GM23338 (cell line): ENCODE measurements around the gene ZFAND6. TPM values are rescaled to one million over a fixed set of nuclear protein-coding genes. Genes with fewer than 3 reads are reported as not detected.

Source experiments
- ATAC-seq: fragments of 200-7000 bp; cut with Tn5 transposase; 3 replicates; pipeline ENCODE4 v1.9.1; 2020
- DNase-seq: peaks from one replicate; pipeline ENCODE4 v3.0.0-alpha.2; 2015; ENCODE audit warnings: low spot score
- H2AFZ ChIP-seq: fragments of 200-600 bp; sonication (generic); 2 replicates; pipeline ENCODE4 v1.8.0; 2016; ENCODE audit warnings: antibody characterized with exemption, mild to moderate bottlenecking, moderate library complexity
- H3F3A ChIP-seq: fragments of 200-600 bp; sonication (generic); replicated peaks from 2 replicates; pipeline ENCODE4 v1.8.0; 2017; ENCODE audit warnings: antibody characterized with exemption, mixed run types, low read depth
- H3K27ac ChIP-seq: fragments of 200-600 bp; sonication (generic); 2 replicates; pipeline ENCODE4 v1.6.1; 2016; ENCODE audit warnings: low read depth
- H3K27me3 ChIP-seq: fragments of 200-600 bp; sonication (generic); 2 replicates; pipeline ENCODE4 v1.8.0; 2016; ENCODE audit warnings: mild to moderate bottlenecking, mixed run types, moderate library complexity; ENCODE audit not compliant: insufficient read depth
- H3K36me3 ChIP-seq: fragments of 200-600 bp; sonication (generic); 2 replicates; pipeline ENCODE4 v1.8.0; 2016; ENCODE audit warnings: mild to moderate bottlenecking; ENCODE audit not compliant: insufficient read depth
- H3K4me1 ChIP-seq: fragments of 200-600 bp; sonication (generic); 2 replicates; pipeline ENCODE4 v1.8.0; 2016; ENCODE audit warnings: mild to moderate bottlenecking, moderate library complexity; ENCODE audit not compliant: insufficient read depth
- H3K4me2 ChIP-seq: fragments of 200-600 bp; sonication (generic); 2 replicates; pipeline ENCODE4 v1.7.1; 2017; ENCODE audit warnings: mixed run types
- H3K4me3 ChIP-seq: fragments of 200-600 bp; sonication (generic); 2 replicates; pipeline ENCODE4 v1.6.1; 2016; ENCODE audit warnings: mixed run types
- H3K79me2 ChIP-seq: fragments of 200-600 bp; sonication (generic); replicated peaks from 2 replicates; pipeline ENCODE4 v1.8.0; 2017; ENCODE audit warnings: mild to moderate bottlenecking; ENCODE audit not compliant: insufficient read depth
- H3K9me2 ChIP-seq: fragments of 200-600 bp; sonication (generic); 2 replicates; pipeline ENCODE4 v1.8.0; 2017; ENCODE audit not compliant: insufficient read depth
- H4K20me1 ChIP-seq: fragments of 200-600 bp; sonication (generic); replicated peaks from 2 replicates; pipeline ENCODE4 v1.8.0; 2017; ENCODE audit warnings: mild to moderate bottlenecking; ENCODE audit not compliant: insufficient read depth
- H3K27ac Mint-ChIP-seq: 2 replicates; pipeline ENCODE4 v1.8.0; 2020; ENCODE audit warnings: inconsistent platforms, mild to moderate bottlenecking, moderate library complexity, mixed read lengths
- H3K27me3 Mint-ChIP-seq: 3 replicates; pipeline ENCODE4 v1.8.0; 2022; ENCODE audit warnings: low read depth, mild to moderate bottlenecking, moderate library complexity, mixed read lengths, inconsistent platforms; ENCODE audit not compliant: insufficient read depth, poor library complexity
- H3K36me3 Mint-ChIP-seq: 3 replicates; pipeline ENCODE4 v1.8.0; 2021; ENCODE audit warnings: low read depth, mild to moderate bottlenecking, inconsistent platforms, moderate library complexity, mixed read lengths
- H3K4me1 Mint-ChIP-seq: 3 replicates; pipeline ENCODE4 v1.8.0; 2020; ENCODE audit warnings: mild to moderate bottlenecking, inconsistent platforms, mixed read lengths
- H3K4me3 Mint-ChIP-seq: 3 replicates; pipeline ENCODE4 v1.8.0; 2021; ENCODE audit warnings: moderate library complexity, mild to moderate bottlenecking, inconsistent platforms, mixed read lengths
- H3K9me3 Mint-ChIP-seq: 3 replicates; pipeline ENCODE4 v1.8.0; 2020; ENCODE audit warnings: moderate library complexity, mild to moderate bottlenecking, inconsistent platforms, mixed read lengths
- CREB1 ChIP-seq: fragments of 250-450 bp; sonication (Bioruptor Pico); IDR thresholded peaks from 2 replicates; pipeline ENCODE4 v1.5.0; 2020; ENCODE audit warnings: low read depth, mild to moderate bottlenecking, moderate library complexity
- EZH2 ChIP-seq: fragments of 200-600 bp; sonication (generic); IDR thresholded peaks from one replicate; pipeline ENCODE4 v1.8.0; 2017; ENCODE audit warnings: antibody characterized with exemption, mild to moderate bottlenecking, low read depth; ENCODE audit not compliant: unreplicated experiment
- EZH2phosphoT487 ChIP-seq: fragments of 200-600 bp; sonication (generic); IDR thresholded peaks from one replicate; pipeline ENCODE4 v1.8.1; 2018; ENCODE audit warnings: antibody characterized with exemption; ENCODE audit not compliant: unreplicated experiment
- JUNB ChIP-seq: IDR thresholded peaks from one replicate; pipeline ENCODE4 v1.6.1; 2016; ENCODE audit warnings: antibody characterized with exemption; ENCODE audit not compliant: unreplicated experiment
- NANOG ChIP-seq: IDR thresholded peaks from 2 replicates; pipeline ENCODE4 v1.6.1; 2016; ENCODE audit warnings: antibody characterized with exemption, borderline replicate concordance
- POLR2AphosphoS5 ChIP-seq: IDR thresholded peaks from 2 replicates; pipeline ENCODE4 v1.6.1; 2016; ENCODE audit warnings: antibody characterized with exemption, low read depth
- REST ChIP-seq: IDR thresholded peaks from one replicate; pipeline ENCODE4 v1.6.1; 2018; ENCODE audit warnings: antibody characterized with exemption; ENCODE audit not compliant: unreplicated experiment
- ZNF114 ChIP-seq: fragments of 250-450 bp; sonication (Bioruptor Pico); IDR thresholded peaks from 2 replicates; pipeline ENCODE4 v1.5.0; 2020; ENCODE audit warnings: mild to moderate bottlenecking, moderate library complexity
- ZNF331 ChIP-seq: fragments of 250-450 bp; sonication (Bioruptor Pico); IDR thresholded peaks from 2 replicates; pipeline ENCODE4 v1.5.0; 2020; ENCODE audit warnings: low read depth, mild to moderate bottlenecking, moderate library complexity
- polyA plus RNA-seq: library from polyadenylated mRNA; unstranded; fragments of >200 nt; fragmentation: Nextera tagmentation; extraction: Ambion mirVana; gene quantifications from 2 replicates; pipeline ENCODE4 v1.2.1, GENCODE V29; 2016
- total RNA-seq: library from RNA; depleted of rRNA; stranded (reverse); fragments of >200 nt; shearing (Covaris generic); gene quantifications from 2 replicates; pipeline ENCODE4 v1.2.3, GENCODE V29; 2014
- TF ChIP-seq, protein P1 (sequence below), 2 experiments: fragments of 200-600 bp in 1 of 2; sonication (generic) in 1 of 2; conservative IDR thresholded peaks; 2 replicates each; pipeline versions ENCODE4 v1.5.1 to v1.6.1; 2016 to 2017; ENCODE audit warnings: antibody characterized with exemption in 2 of 2, low read depth in 2 of 2, mild to moderate bottlenecking in 2 of 2, moderate library complexity in 1 of 2
- TF ChIP-seq, protein P2 (sequence below): fragments of 250-450 bp; sonication (Bioruptor Pico); IDR thresholded peaks from 2 replicates; pipeline ENCODE4 v1.5.0; 2020; ENCODE audit warnings: mild to moderate bottlenecking, moderate library complexity

ZFAND6 gene
- total and polyA plus RNA-seq, 2 experiments from 2014 or later = 205 to 292 TPM

GRCh38 chr15:80114114-80114513 lies 54.6 kb downstream of the ZFAND6 start (continued):
- TF ChIP-seq, protein P1, sequence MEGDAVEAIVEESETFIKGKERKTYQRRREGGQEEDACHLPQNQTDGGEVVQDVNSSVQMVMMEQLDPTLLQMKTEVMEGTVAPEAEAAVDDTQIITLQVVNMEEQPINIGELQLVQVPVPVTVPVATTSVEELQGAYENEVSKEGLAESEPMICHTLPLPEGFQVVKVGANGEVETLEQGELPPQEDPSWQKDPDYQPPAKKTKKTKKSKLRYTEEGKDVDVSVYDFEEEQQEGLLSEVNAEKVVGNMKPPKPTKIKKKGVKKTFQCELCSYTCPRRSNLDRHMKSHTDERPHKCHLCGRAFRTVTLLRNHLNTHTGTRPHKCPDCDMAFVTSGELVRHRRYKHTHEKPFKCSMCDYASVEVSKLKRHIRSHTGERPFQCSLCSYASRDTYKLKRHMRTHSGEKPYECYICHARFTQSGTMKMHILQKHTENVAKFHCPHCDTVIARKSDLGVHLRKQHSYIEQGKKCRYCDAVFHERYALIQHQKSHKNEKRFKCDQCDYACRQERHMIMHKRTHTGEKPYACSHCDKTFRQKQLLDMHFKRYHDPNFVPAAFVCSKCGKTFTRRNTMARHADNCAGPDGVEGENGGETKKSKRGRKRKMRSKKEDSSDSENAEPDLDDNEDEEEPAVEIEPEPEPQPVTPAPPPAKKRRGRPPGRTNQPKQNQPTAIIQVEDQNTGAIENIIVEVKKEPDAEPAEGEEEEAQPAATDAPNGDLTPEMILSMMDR (conservative IDR thresholded peaks at IDR 0.05; ENCODE audit: low read depth in 2 of 2) = no peak

- no peaks in the 10 kb centered on the region for H3K9me3 Mint-ChIP-seq
- no peaks in the 10 kb centered on the region for H3K36me3 Mint-ChIP-seq
- peaks cover 97% of the 10 kb centered on the region for H3K79me2 ChIP-seq
- H3K27me3 Mint-ChIP-seq = no peaks in the 10 kb centered on the region
- peak overlapping the region; percentile 24; the same call in 1 of the 2 replicates for H3K27ac Mint-ChIP-seq
- peaks cover 13% of the 10 kb centered on the region; the same call in 1 of the 2 replicates for H3K4me1 ChIP-seq
- no peaks in the 10 kb centered on the region for H3K27me3 ChIP-seq
- no peaks in the 10 kb centered on the region for H3F3A ChIP-seq
- no peaks in the 10 kb centered on the region for H3K9me2 ChIP-seq
- H2AFZ ChIP-seq = no peak overlapping the region
- no peak overlapping the region for H3K4me3 ChIP-seq
- ATAC-seq (no peak), DNase-seq (no peak)
- H3K4me1 Mint-ChIP-seq = peaks cover 25% of the 10 kb centered on the region; the same call in 2 of the 3 replicates
- H3K4me3 Mint-ChIP-seq = no peak overlapping the region
- peaks cover 18% of the 10 kb centered on the region for H4K20me1 ChIP-seq
- no peaks in the 10 kb centered on the region for H3K36me3 ChIP-seq
- H3K27ac ChIP-seq = no peak overlapping the region
- no peak overlapping the region for H3K4me2 ChIP-seq
- TF ChIP-seq EZH2 (no peak), JUNB (no peak), ZNF331 (CRISPR knock-in tag) (no peak), EZH2phosphoT487 (no peak), ZNF114 (CRISPR knock-in tag) (no peak), REST (no peak), CREB1 (CRISPR knock-in tag) (no peak), POLR2AphosphoS5 (no peak), NANOG (no peak)
- TF ChIP-seq, protein P2, sequence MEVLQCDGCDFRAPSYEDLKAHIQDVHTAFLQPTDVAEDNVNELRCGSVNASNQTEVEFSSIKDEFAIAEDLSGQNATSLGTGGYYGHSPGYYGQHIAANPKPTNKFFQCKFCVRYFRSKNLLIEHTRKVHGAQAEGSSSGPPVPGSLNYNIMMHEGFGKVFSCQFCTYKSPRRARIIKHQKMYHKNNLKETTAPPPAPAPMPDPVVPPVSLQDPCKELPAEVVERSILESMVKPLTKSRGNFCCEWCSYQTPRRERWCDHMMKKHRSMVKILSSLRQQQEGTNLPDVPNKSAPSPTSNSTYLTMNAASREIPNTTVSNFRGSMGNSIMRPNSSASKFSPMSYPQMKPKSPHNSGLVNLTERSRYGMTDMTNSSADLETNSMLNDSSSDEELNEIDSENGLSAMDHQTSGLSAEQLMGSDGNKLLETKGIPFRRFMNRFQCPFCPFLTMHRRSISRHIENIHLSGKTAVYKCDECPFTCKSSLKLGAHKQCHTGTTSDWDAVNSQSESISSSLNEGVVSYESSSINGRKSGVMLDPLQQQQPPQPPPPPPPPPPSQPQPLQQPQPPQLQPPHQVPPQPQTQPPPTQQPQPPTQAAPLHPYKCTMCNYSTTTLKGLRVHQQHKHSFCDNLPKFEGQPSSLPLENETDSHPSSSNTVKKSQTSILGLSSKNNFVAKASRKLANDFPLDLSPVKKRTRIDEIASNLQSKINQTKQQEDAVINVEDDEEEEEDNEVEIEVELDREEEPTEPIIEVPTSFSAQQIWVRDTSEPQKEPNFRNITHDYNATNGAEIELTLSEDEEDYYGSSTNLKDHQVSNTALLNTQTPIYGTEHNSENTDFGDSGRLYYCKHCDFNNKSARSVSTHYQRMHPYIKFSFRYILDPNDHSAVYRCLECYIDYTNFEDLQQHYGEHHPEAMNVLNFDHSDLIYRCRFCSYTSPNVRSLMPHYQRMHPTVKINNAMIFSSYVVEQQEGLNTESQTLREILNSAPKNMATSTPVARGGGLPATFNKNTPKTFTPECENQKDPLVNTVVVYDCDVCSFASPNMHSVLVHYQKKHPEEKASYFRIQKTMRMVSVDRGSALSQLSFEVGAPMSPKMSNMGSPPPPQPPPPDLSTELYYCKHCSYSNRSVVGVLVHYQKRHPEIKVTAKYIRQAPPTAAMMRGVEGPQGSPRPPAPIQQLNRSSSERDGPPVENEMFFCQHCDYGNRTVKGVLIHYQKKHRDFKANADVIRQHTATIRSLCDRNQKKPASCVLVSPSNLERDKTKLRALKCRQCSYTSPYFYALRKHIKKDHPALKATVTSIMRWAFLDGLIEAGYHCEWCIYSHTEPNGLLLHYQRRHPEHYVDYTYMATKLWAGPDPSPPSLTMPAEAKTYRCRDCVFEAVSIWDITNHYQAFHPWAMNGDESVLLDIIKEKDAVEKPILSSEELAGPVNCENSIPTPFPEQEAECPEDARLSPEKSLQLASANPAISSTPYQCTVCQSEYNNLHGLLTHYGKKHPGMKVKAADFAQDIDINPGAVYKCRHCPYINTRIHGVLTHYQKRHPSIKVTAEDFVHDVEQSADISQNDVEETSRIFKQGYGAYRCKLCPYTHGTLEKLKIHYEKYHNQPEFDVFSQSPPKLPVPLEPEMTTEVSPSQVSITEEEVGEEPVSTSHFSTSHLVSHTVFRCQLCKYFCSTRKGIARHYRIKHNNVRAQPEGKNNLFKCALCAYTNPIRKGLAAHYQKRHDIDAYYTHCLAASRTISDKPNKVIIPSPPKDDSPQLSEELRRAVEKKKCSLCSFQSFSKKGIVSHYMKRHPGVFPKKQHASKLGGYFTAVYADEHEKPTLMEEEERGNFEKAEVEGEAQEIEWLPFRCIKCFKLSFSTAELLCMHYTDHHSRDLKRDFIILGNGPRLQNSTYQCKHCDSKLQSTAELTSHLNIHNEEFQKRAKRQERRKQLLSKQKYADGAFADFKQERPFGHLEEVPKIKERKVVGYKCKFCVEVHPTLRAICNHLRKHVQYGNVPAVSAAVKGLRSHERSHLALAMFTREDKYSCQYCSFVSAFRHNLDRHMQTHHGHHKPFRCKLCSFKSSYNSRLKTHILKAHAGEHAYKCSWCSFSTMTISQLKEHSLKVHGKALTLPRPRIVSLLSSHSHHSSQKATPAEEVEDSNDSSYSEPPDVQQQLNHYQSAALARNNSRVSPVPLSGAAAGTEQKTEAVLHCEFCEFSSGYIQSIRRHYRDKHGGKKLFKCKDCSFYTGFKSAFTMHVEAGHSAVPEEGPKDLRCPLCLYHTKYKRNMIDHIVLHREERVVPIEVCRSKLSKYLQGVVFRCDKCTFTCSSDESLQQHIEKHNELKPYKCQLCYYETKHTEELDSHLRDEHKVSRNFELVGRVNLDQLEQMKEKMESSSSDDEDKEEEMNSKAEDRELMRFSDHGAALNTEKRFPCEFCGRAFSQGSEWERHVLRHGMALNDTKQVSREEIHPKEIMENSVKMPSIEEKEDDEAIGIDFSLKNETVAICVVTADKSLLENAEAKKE (CRISPR knock-in tag) = no peak
- TF ChIP-seq, protein P1 (conservative IDR thresholded peaks at IDR 0.05; ENCODE audit: low read depth in 2 of 2) = no peak
Observed at GRCh38 chr15:80115021-80115420, 55.5 kb downstream of the ZFAND6 start.
